H1 (cell line): Measurements from ENCODE around the gene ALPP.

Experiments
- CHD7 ChIP-seq: fragments of 300-600 bp; sonication (generic); IDR thresholded peaks from 2 replicates; pipeline ENCODE4 v1.7.1; 2012; ENCODE audit warnings: low read length, moderate library complexity, mild to moderate bottlenecking, inconsistent platforms; ENCODE audit not compliant: insufficient replicate concordance
- CTCF ChIP-seq, 3 experiments: IDR thresholded peaks; 1 replicate in 2 of 3; 2 replicates in 1 of 3; pipeline versions ENCODE4 v1.5.1 to v1.6.1; 2011; ENCODE audit warnings: low read length in 3 of 3, mild to moderate bottlenecking in 3 of 3, inconsistent platforms in 2 of 3, low read depth in 1 of 3, moderate library complexity in 1 of 3; ENCODE audit not compliant: insufficient read depth in 1 of 3; ENCODE audit errors: control extremely low read depth in 1 of 3
- EP300 ChIP-seq, 2 experiments: IDR thresholded peaks; 1 replicate in 1 of 2; 2 replicates in 1 of 2; pipeline ENCODE4 v1.6.1; 2011 to 2012; ENCODE audit warnings: low read depth in 2 of 2, low read length in 2 of 2, mild to moderate bottlenecking in 2 of 2, borderline replicate concordance in 1 of 2, inconsistent platforms in 1 of 2, moderate library complexity in 1 of 2
- EZH2 ChIP-seq: fragments of 200-600 bp; sonication (generic); IDR thresholded peaks from 2 replicates; pipeline ENCODE4 v1.7.1; 2012; ENCODE audit warnings: low read depth, mild to moderate bottlenecking, moderate library complexity, low read length, inconsistent platforms; ENCODE audit not compliant: severe bottlenecking
- MAX ChIP-seq: IDR thresholded peaks from 2 replicates; pipeline ENCODE4 v1.6.1; 2012; ENCODE audit warnings: inconsistent platforms
- POLR2AphosphoS5 ChIP-seq: IDR thresholded peaks from 2 replicates; pipeline ENCODE4 v1.6.1; 2011; ENCODE audit warnings: low read depth, low read length
- ZNF274 ChIP-seq: IDR thresholded peaks from 2 replicates; pipeline ENCODE4 v1.7.0; 2012; ENCODE audit warnings: low read length, borderline replicate concordance; ENCODE audit errors: extremely low read depth

GRCh38 chr2:232362174-232362900, 16.2 kb upstream of the ALPP start:
- TF ChIP-seq CTCF (IDR thresholded peaks at IDR 0.05; ENCODE audit: control extremely low read depth in 1 of 3, insufficient read depth in 1 of 3, low read depth in 1 of 3, low read length in 3 of 3) (no peak), ZNF274 (no peak), EP300 (IDR thresholded peaks at IDR 0.05; ENCODE audit: borderline replicate concordance in 1 of 2, low read depth in 2 of 2, low read length in 2 of 2) (no peak), EZH2 (no peak), POLR2AphosphoS5 (no peak), CHD7 (no peak), MAX (no peak)
